A549 (cell line): ENCODE results near the gene HMX1. TPM values are rescaled to one million over a fixed set of nuclear protein-coding genes. Genes with fewer than 3 reads are reported as not detected.

Experiments used
- ATAC-seq, 2 experiments: fragments of 200-7000 bp in 1 of 2; fragments of >200 bp in 1 of 2; cut with Nextera tagmentation in 1 of 2; cut with Tn5 transposase in 1 of 2; 3 replicates each; pipeline versions ENCODE4 v1.8.0 to v1.9.1; 2018 to 2020; ENCODE audit warnings: mild to moderate bottlenecking in 1 of 2, moderate library complexity in 1 of 2
- CTCF ChIA-PET: fragments of 300-600 bp; sonication (Branson Sonifier 250); formaldehyde crosslinking; extraction: SDS; loops from one replicate; lab custom pipeline; 2021; ENCODE audit warnings: antibody characterized with exemption, inconsistent platforms; lab: Yijun Ruan, JAX
- POLR2A ChIA-PET: fragments of 350-600 bp; formaldehyde crosslinking; extraction: SDS; loops from one replicate; lab custom pipeline; 2021; ENCODE audit warnings: antibody characterized with exemption, inconsistent platforms; lab: Yijun Ruan, JAX
- DNase-seq, 2 experiments: peaks; one replicate each; pipeline versions ENCODE4 v3.0.0 to v3.0.0-alpha.2; 2011 to 2016; ENCODE audit warnings: low read depth in 1 of 2, low spot score in 1 of 2
- FAIRE-seq: peaks from 2 replicates; lab custom pipeline; 2011; peaks lifted over from hg19 to GRCh38; lab: Jason Lieb, UNC
- H3K27ac ChIP-seq, 2 experiments: fragments of >200 bp; sonication (Bioruptor Twin); formaldehyde crosslinking; 3 replicates each; pipeline ENCODE4 v1.5.1; 2016 to 2017
- H3K4me1 ChIP-seq: fragments of >200 bp; sonication (Bioruptor Twin); formaldehyde crosslinking; 3 replicates; pipeline ENCODE4 v1.6.1; 2016
- H3K4me2 ChIP-seq: fragments of >200 bp; sonication (Bioruptor Twin); formaldehyde crosslinking; 3 replicates; pipeline ENCODE4 v1.6.1; 2016
- H3K4me3 ChIP-seq: fragments of >200 bp; sonication (Bioruptor Twin); formaldehyde crosslinking; 3 replicates; pipeline ENCODE4 v1.5.1; 2016
- H3K9me3 ChIP-seq: fragments of >200 bp; sonication (Bioruptor Twin); formaldehyde crosslinking; 3 replicates; pipeline ENCODE4 v1.6.1; 2016
- ATOH8 ChIP-seq: fragments of 250-450 bp; sonication (Bioruptor Pico); IDR thresholded peaks from 2 replicates; pipeline ENCODE4 v1.5.0; 2020; ENCODE audit warnings: low read depth, mild to moderate bottlenecking, moderate library complexity
- CEBPB ChIP-seq, 2 experiments: fragments of >200 bp in 1 of 2; sonication (Bioruptor Twin) in 1 of 2; formaldehyde crosslinking in 1 of 2; IDR thresholded peaks; 2 replicates each; pipeline ENCODE4 v1.6.1; 2012 to 2016
- CHD4 ChIP-seq: fragments of 200-600 bp; sonication (generic); IDR thresholded peaks from 2 replicates; pipeline ENCODE4 v1.6.1; 2016; ENCODE audit warnings: antibody characterized with exemption, mild to moderate bottlenecking, borderline replicate concordance
- CTCF ChIP-seq: fragments of >200 bp; sonication (Bioruptor Twin); formaldehyde crosslinking; IDR thresholded peaks from 3 replicates; pipeline ENCODE4 v1.5.1; 2016
- E2F6 ChIP-seq: IDR thresholded peaks from 2 replicates; pipeline ENCODE4 v1.6.1; 2012; ENCODE audit warnings: low read depth, borderline replicate concordance
- EHMT2 ChIP-seq: fragments of 200-600 bp; sonication (generic); IDR thresholded peaks from 2 replicates; pipeline ENCODE4 v1.6.1; 2016; ENCODE audit warnings: antibody characterized with exemption, low read depth, mild to moderate bottlenecking, moderate library complexity
- KDM5A ChIP-seq: fragments of 200-600 bp; sonication (generic); IDR thresholded peaks from 2 replicates; pipeline ENCODE4 v1.6.1; 2016; ENCODE audit warnings: antibody characterized with exemption, mild to moderate bottlenecking
- PHF8 ChIP-seq: fragments of 200-600 bp; sonication (generic); IDR thresholded peaks from 2 replicates; pipeline ENCODE4 v1.6.1; 2016; ENCODE audit warnings: low read depth, mild to moderate bottlenecking, antibody characterized with exemption, moderate library complexity, borderline replicate concordance
- POLR2A ChIP-seq: IDR thresholded peaks from 2 replicates; pipeline ENCODE4 v1.6.1; 2012; ENCODE audit warnings: mild to moderate bottlenecking, low read length
- RAD21 ChIP-seq, 2 experiments: fragments of >200 bp in 1 of 2; sonication (Bioruptor Twin) in 1 of 2; formaldehyde crosslinking in 1 of 2; IDR thresholded peaks in 1 of 2; conservative IDR thresholded peaks in 1 of 2; 2 replicates in 1 of 2; 3 replicates in 1 of 2; pipeline ENCODE4 v1.6.1; 2012 to 2018; ENCODE audit warnings: inconsistent platforms in 1 of 2
- WGBS: methylation state at CpG from one replicate; pipeline ENCODE4 v1.1.6; 2017; ENCODE audit errors: missing lambda C conversion rate; 5-methylcytosine and 5-hydroxymethylcytosine counted together
- polyA plus RNA-seq, 4 experiments: library from polyadenylated mRNA; depleted of rRNA in 3 of 4; stranded (reverse); fragments of >200 nt; fragmentation: RNase III in 1 of 4; extraction: RNeasy Plus Mini Kit Qiagen cat#74134 plus additional on column Dnase treatment in 1 of 4; gene quantifications; 2 replicates in 3 of 4; 3 replicates in 1 of 4; pipeline ENCODE4 v1.2.3, GENCODE V29; 2011 to 2017
- TF ChIP-seq, protein P1 (sequence below): fragments of 250-450 bp; sonication (Bioruptor Pico); IDR thresholded peaks from 2 replicates; pipeline ENCODE4 v1.5.0; 2021; ENCODE audit warnings: mild to moderate bottlenecking, moderate library complexity, borderline replicate concordance
- TF ChIP-seq, protein P2 (sequence below): fragments of 150-350 bp; IDR thresholded peaks from 2 replicates; pipeline ENCODE4 v1.6.1; 2014; ENCODE audit warnings: low read depth, mild to moderate bottlenecking, low read length

The HMX1 gene
- polyA plus RNA-seq, 2 of the 4 experiments (the other 2 are of a cell fraction) = 0.06 TPM; not detected in 1

- no peak for TF ChIP-seq CTCF
Measured at GRCh38 chr4:8916351-8916885, 44.8 kb upstream of the HMX1 start (continued).

- no peak overlapping the region for H3K4me3 ChIP-seq
- TF ChIP-seq KDM5A (no peak), POLR2A (no peak), E2F6 (no peak), CEBPB (IDR thresholded peaks at IDR 0.05) (no peak), RAD21 (conservative IDR thresholded peaks at IDR 0.05 in 1 of 2, IDR thresholded peaks at IDR 0.05 in 1 of 2) (no peak), CHD4 (no peak), EHMT2 (no peak)
- TF ChIP-seq, protein P1, sequence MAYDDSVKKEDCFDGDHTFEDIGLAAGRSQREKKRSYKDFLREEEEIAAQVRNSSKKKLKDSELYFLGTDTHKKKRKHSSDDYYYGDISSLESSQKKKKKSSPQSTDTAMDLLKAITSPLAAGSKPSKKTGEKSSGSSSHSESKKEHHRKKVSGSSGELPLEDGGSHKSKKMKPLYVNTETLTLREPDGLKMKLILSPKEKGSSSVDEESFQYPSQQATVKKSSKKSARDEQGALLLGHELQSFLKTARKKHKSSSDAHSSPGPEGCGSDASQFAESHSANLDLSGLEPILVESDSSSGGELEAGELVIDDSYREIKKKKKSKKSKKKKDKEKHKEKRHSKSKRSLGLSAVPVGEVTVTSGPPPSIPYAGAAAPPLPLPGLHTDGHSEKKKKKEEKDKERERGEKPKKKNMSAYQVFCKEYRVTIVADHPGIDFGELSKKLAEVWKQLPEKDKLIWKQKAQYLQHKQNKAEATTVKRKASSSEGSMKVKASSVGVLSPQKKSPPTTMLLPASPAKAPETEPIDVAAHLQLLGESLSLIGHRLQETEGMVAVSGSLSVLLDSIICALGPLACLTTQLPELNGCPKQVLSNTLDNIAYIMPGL (CRISPR knock-in tag) = no peak
- WGBS = 16% methylated on average over 5 of the region's 27 CpGs
- DNase-seq = no peak
- no peak overlapping the region for H3K4me2 ChIP-seq
- no peaks in the 10 kb centered on the region for H3K4me1 ChIP-seq
- ATAC-seq = no peak
- ChIA-PET CTCF (interaction anchor here (0.8 to 3.4 kb wide), 5 partner anchors 10 to 308 kb away, joined by 3 to 52 read pairs (median 5); no protein-coding TSS in a partner anchor), POLR2A (no interaction called here)
- no peak for FAIRE-seq
- H3K9me3 ChIP-seq = no peaks in the 10 kb centered on the region
- H3K27ac ChIP-seq = no peak overlapping the region
Measured at GRCh38 chr4:8915201-8916200, 43.9 kb upstream of the HMX1 start.

GRCh38 chr4:8914461-8915171, 43.0 kb upstream of the HMX1 start:
- no peak overlapping the region for H3K27ac ChIP-seq
- FAIRE-seq (no peak), ATAC-seq (no peak), DNase-seq (no peak)
- no peaks in the 10 kb centered on the region for H3K9me3 ChIP-seq
- 28% methylated on average over 16 of the region's 29 CpGs for WGBS
- no peak overlapping the region for H3K4me3 ChIP-seq
- H3K4me2 ChIP-seq = no peak overlapping the region
- TF ChIP-seq PHF8 (no peak), ATOH8 (CRISPR knock-in tag) (no peak)
- TF ChIP-seq, protein P2, sequence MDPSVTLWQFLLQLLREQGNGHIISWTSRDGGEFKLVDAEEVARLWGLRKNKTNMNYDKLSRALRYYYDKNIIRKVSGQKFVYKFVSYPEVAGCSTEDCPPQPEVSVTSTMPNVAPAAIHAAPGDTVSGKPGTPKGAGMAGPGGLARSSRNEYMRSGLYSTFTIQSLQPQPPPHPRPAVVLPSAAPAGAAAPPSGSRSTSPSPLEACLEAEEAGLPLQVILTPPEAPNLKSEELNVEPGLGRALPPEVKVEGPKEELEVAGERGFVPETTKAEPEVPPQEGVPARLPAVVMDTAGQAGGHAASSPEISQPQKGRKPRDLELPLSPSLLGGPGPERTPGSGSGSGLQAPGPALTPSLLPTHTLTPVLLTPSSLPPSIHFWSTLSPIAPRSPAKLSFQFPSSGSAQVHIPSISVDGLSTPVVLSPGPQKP = no peak
- ChIA-PET POLR2A (no interaction called here), CTCF (interaction anchor here (0.6 to 2.2 kb wide), 3 partner anchors 26 to 737 kb away, joined by 3 to 5 read pairs (median 4); no protein-coding TSS in a partner anchor)
- H3K4me1 ChIP-seq = peaks cover 4% of the 10 kb centered on the region; the same call in 1 of the 3 replicates
